ENCODE results near the gene ZNF672. TPM values are rescaled to one million over a fixed set of nuclear protein-coding genes. Genes with fewer than 3 reads are reported as not detected.
"Not testable (repeated sequence)": the region's sequence is repeated elsewhere in the genome, so short reads cannot be mapped to it uniquely, and the experiment has no call there.

The ZNF672 gene
- total RNA-seq, 2 donors from 2014 or later, result 44.2 to 63.1 TPM

GRCh38 chr1:248792342-248792741, 45.7 kb upstream of the ZNF672 start:
- Histone ChIP-seq H3K27me3 (replicated peaks; ENCODE audit: insufficient read depth) (no peaks in the 10 kb centered on the region), H3K27ac (no peak overlapping the region), H3K9me3 (no peaks in the 10 kb centered on the region), H3K4me1 (replicated peaks) (no peaks in the 10 kb centered on the region), H3K4me3 (no peak overlapping the region), H3K36me3 (no peaks in the 10 kb centered on the region)
- WGBS, result 92% methylated on average over 5 of the region's 5 CpGs
- DNase-seq (ENCODE audit: low spot score), result no peak
- no peak for TF ChIP-seq POLR2A (IDR thresholded peaks at IDR 0.05)
- TF ChIP-seq POLR2AphosphoS5 (IDR thresholded peaks at IDR 0.05), result no peak
- TF ChIP-seq, protein P1, sequence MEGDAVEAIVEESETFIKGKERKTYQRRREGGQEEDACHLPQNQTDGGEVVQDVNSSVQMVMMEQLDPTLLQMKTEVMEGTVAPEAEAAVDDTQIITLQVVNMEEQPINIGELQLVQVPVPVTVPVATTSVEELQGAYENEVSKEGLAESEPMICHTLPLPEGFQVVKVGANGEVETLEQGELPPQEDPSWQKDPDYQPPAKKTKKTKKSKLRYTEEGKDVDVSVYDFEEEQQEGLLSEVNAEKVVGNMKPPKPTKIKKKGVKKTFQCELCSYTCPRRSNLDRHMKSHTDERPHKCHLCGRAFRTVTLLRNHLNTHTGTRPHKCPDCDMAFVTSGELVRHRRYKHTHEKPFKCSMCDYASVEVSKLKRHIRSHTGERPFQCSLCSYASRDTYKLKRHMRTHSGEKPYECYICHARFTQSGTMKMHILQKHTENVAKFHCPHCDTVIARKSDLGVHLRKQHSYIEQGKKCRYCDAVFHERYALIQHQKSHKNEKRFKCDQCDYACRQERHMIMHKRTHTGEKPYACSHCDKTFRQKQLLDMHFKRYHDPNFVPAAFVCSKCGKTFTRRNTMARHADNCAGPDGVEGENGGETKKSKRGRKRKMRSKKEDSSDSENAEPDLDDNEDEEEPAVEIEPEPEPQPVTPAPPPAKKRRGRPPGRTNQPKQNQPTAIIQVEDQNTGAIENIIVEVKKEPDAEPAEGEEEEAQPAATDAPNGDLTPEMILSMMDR (IDR thresholded peaks at IDR 0.05), result no peak
- intact Hi-C loops (cut with DNase I), result no loop called here

DNA sequence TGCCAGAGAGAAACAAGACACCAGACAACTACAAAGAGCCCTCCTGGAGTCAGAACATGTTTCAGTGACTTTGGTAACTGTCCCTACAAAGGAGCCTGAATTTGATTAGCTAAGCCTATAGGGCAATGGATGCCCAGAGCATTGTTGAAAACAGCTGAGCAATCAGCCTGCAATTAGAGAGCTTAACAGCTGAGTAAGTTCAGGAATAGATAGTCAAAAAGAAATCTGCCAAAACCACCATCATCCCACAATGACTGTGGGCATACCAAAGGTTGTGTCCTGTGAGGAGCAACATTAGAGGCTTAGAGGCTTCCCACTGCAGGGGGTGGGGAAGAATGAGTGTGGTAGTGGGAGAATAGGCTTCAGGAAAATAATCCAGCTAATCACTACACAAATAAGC, 44.4 kb upstream of the ZNF672 start:
- no peak for TF ChIP-seq POLR2A (IDR thresholded peaks at IDR 0.05)
- TF ChIP-seq POLR2AphosphoS5 (IDR thresholded peaks at IDR 0.05), result no peak
- TF ChIP-seq, protein P1 (IDR thresholded peaks at IDR 0.05), result no peak
- H3K36me3 ChIP-seq, result no peaks in the 10 kb centered on the region
- no peak overlapping the region for H3K27ac ChIP-seq
- H3K27me3 ChIP-seq (replicated peaks; ENCODE audit: insufficient read depth), result no peaks in the 10 kb centered on the region
- H3K4me1 ChIP-seq (replicated peaks), result no peaks in the 10 kb centered on the region
- intact Hi-C loops (cut with DNase I), result no loop called here
- H3K9me3 ChIP-seq, result no peaks in the 10 kb centered on the region
- H3K4me3 ChIP-seq, result no peak overlapping the region
- DNase-seq (ENCODE audit: low spot score), result no peak

GRCh38 chr1:248794663-248795062, 43.4 kb upstream of the ZNF672 start:
- H3K4me1 ChIP-seq (replicated peaks); H3K27ac ChIP-seq; intact Hi-C loops (cut with DNase I); H3K9me3 ChIP-seq; H3K27me3 ChIP-seq (replicated peaks; ENCODE audit: insufficient read depth); H3K36me3 ChIP-seq; H3K4me3 ChIP-seq; DNase-seq (ENCODE audit: low spot score): not testable (repeated sequence)
- WGBS, result 94% methylated on average over 5 of the region's 5 CpGs

DNA sequence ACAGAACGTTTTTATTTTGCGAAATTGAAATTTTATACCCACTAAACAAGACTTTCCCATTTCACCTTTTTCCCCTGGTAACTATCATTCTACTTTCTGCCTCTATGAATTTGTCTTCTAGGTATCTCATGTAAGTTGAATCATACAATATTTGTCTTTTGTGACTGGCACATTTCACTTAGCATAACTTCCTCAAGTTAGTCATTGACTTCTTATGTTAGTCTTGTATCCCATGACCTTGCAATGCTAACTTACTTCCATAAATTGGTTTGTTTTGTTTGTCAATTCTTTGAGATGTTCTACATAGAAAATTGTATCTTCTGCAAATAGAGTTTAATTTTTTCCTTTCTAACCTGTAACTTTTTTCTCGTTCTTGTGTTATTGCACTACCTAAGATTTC, 39.2 kb upstream of the ZNF672 start:
- peaks cover 2% of the 10 kb centered on the region for H3K4me1 ChIP-seq (replicated peaks)
- no peaks in the 10 kb centered on the region for H3K36me3 ChIP-seq
- no peaks in the 10 kb centered on the region for H3K9me3 ChIP-seq
- no peak for DNase-seq (ENCODE audit: low spot score)
- H3K4me3 ChIP-seq, result no peak overlapping the region
- H3K27me3 ChIP-seq (replicated peaks; ENCODE audit: insufficient read depth), result no peaks in the 10 kb centered on the region
- 80% methylated on average over 3 of the region's 3 CpGs for WGBS
- TF ChIP-seq, protein P1 (IDR thresholded peaks at IDR 0.05), result no peak
- TF ChIP-seq POLR2AphosphoS5 (IDR thresholded peaks at IDR 0.05), result no peak
- H3K27ac ChIP-seq, result no peak overlapping the region
- intact Hi-C loops (cut with DNase I), result no loop called here

- 72% methylated on average over 3 of the region's 3 CpGs for WGBS
- H3K9me3 ChIP-seq, result no peaks in the 10 kb centered on the region
Observed at GRCh38 chr1:248800459-248800858, 37.6 kb upstream of the ZNF672 start.

More at GRCh38 chr1:248800459-248800858, 37.6 kb upstream of the ZNF672 start:
- H3K4me1 ChIP-seq (replicated peaks), result peaks cover 2% of the 10 kb centered on the region
- H3K27me3 ChIP-seq (replicated peaks; ENCODE audit: insufficient read depth), result no peaks in the 10 kb centered on the region
- H3K27ac ChIP-seq, result no peak overlapping the region
- no peak overlapping the region for H3K4me3 ChIP-seq
- no peak for DNase-seq (ENCODE audit: low spot score)
- TF ChIP-seq POLR2AphosphoS5 (IDR thresholded peaks at IDR 0.05) (no peak), POLR2A (IDR thresholded peaks at IDR 0.05) (no peak)
- TF ChIP-seq, protein P1 (IDR thresholded peaks at IDR 0.05), result no peak
- intact Hi-C loops (cut with DNase I), result no loop called here
- no peaks in the 10 kb centered on the region for H3K36me3 ChIP-seq

Measured in prostate gland (tissue), 2 donors.